ENCODE data around the gene B4GALNT4. TPM values are rescaled to one million over a fixed set of nuclear protein-coding genes. Genes with fewer than 3 reads are reported as not detected.
"Not testable (repeated sequence)": the region's sequence is repeated elsewhere in the genome, so short reads cannot be mapped to it uniquely, and the experiment has no call there.

Gene B4GALNT4
- total RNA-seq, 4 donors from 2014 or later = 2.5 to 12.0 (median 5.7) TPM

DNA sequence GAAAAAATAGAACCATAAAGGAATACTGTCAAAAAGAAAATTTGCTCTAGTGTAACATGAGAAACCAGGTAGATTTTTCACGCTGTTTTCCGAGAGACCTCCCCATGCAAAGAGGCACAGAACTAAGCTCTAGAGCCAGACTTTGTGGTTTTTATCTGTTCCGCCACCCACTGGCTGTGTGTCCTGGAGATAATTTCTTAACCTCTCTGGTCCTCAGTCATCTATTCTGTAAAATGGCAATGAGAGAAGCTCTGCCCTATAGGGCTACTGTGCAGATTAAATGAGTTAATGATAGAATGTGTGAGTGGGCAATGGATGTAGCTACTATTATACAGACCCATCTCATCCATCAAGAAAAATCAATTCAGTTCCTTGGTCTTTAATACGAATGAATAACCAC is 54.9 kb downstream of the B4GALNT4 start:
- no peak for DNase-seq (ENCODE audit: extremely low spot score)
- 85% methylated on average over 4 of the region's 4 CpGs for WGBS
- intact Hi-C loops (cut with DNase I) = no loop called here
- H3K4me1 ChIP-seq = peaks cover 0 to 6% (median 2%) of the 10 kb centered on the region in 4 donors
- no peak overlapping the region for H3K4me3 ChIP-seq
- H3K36me3 ChIP-seq = no peaks in the 10 kb centered on the region
- no peak overlapping the region for H3K27ac ChIP-seq (replicated peaks in 1 of 4)
- TF ChIP-seq POLR2AphosphoS5 (IDR thresholded peaks at IDR 0.05) (no peak), EP300 (IDR thresholded peaks at IDR 0.05) (no peak), POLR2A (IDR thresholded peaks at IDR 0.05; ENCODE audit: low read depth) (no peak)
- TF ChIP-seq, protein P1, sequence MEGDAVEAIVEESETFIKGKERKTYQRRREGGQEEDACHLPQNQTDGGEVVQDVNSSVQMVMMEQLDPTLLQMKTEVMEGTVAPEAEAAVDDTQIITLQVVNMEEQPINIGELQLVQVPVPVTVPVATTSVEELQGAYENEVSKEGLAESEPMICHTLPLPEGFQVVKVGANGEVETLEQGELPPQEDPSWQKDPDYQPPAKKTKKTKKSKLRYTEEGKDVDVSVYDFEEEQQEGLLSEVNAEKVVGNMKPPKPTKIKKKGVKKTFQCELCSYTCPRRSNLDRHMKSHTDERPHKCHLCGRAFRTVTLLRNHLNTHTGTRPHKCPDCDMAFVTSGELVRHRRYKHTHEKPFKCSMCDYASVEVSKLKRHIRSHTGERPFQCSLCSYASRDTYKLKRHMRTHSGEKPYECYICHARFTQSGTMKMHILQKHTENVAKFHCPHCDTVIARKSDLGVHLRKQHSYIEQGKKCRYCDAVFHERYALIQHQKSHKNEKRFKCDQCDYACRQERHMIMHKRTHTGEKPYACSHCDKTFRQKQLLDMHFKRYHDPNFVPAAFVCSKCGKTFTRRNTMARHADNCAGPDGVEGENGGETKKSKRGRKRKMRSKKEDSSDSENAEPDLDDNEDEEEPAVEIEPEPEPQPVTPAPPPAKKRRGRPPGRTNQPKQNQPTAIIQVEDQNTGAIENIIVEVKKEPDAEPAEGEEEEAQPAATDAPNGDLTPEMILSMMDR (IDR thresholded peaks at IDR 0.05) = no peak
- no peaks in the 10 kb centered on the region for H3K9me3 ChIP-seq
- peaks cover 0 to 67% (median 13%) of the 10 kb centered on the region in 4 donors for H3K27me3 ChIP-seq

DNA sequence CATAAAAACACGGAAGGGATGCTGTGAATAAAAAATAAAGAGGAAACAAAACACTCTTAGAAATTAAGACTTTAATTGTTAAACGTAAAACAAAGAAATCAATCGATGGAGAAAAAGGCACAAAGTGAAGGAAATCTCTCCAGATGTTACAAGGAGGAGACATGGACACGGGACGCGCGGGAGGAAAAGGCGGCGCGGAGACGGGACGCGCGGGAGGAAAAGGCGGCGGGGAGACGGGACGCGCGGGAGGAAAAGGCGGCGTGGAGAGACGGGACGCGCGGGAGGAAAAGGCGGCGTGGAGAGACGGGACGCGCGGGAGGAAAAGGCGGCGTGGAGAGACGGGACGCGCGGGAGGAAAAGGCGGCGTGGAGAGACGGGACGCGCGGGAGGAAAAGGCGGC is 55.5 kb downstream of the B4GALNT4 start:
- H3K4me3 ChIP-seq; intact Hi-C loops (cut with DNase I); H3K4me1 ChIP-seq; H3K27ac ChIP-seq (replicated peaks in 1 of 4); H3K36me3 ChIP-seq; DNase-seq (ENCODE audit: extremely low spot score); H3K9me3 ChIP-seq: not testable (repeated sequence)
- peaks cover 0 to 67% (median 10%) of the 10 kb centered on the region in 4 donors for H3K27me3 ChIP-seq
- WGBS = 56% methylated on average over 34 of the region's 45 CpGs

DNA sequence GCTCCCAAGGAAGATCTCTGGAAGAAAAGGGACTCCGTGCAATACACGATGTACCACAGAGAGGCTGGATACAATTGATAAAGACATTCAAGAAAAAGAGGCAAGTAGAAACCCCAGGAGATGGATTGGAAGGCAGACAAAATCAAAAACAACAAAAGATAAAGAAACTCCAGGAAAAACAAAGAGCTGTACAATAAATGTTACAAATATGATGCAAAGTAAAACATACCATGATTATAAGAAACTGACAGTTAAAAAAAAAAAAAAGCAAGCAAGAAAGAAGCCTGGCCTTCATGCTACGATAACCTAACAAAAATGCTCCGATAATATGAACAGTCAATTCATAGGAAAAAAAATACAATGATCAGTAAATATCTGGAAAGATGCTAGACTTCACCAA is 56.0 kb downstream of the B4GALNT4 start:
- TF ChIP-seq EP300 (IDR thresholded peaks at IDR 0.05) (no peak), POLR2A (IDR thresholded peaks at IDR 0.05; ENCODE audit: low read depth) (no peak)
- no peak for DNase-seq (ENCODE audit: extremely low spot score)
- H3K4me1 ChIP-seq = peaks cover 0 to 2% (median under 1%) of the 10 kb centered on the region in 4 donors
- H3K27me3 ChIP-seq = peaks cover 0 to 67% (median 5%) of the 10 kb centered on the region in 4 donors
- no peaks in the 10 kb centered on the region for H3K36me3 ChIP-seq
- WGBS = 61% methylated on average over 4 of the region's 4 CpGs
- H3K27ac ChIP-seq (replicated peaks in 1 of 4) = no peak overlapping the region
- no peaks in the 10 kb centered on the region for H3K9me3 ChIP-seq
- no peak overlapping the region for H3K4me3 ChIP-seq
- intact Hi-C loops (cut with DNase I) = no loop called here

DNA sequence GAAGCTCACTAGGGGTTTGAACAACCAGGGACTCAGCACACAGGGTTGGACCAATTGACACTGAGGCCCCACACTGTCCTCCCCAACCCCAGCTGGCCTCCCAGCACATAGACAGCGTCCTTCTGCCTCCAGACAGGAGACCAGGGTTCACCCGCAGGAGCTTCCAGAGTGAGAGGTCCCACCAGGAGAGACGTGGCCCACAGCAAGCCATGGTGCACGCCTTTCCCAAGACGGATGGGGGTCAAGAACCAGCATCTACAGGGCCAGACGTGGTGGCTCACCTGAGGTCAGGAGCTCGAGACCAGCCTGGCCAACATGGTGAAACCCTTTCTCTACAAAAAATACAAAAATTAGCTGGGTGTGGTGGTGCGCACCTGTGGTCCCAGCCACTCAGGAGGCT is 57.6 kb downstream of the B4GALNT4 start:
- TF ChIP-seq, protein P1 (IDR thresholded peaks at IDR 0.05) = no peak
- TF ChIP-seq POLR2A (IDR thresholded peaks at IDR 0.05; ENCODE audit: low read depth) = no peak
- no peaks in the 10 kb centered on the region for H3K4me1 ChIP-seq
- no peak overlapping the region for H3K27ac ChIP-seq (replicated peaks in 1 of 4)
- no peaks in the 10 kb centered on the region for H3K9me3 ChIP-seq
- H3K4me3 ChIP-seq = no peak overlapping the region
- H3K36me3 ChIP-seq = no peaks in the 10 kb centered on the region
- DNase-seq (ENCODE audit: extremely low spot score) = no peak
- 81% methylated on average over 8 of the region's 8 CpGs for WGBS
- intact Hi-C loops (cut with DNase I) = no loop called here
- peaks cover 0 to 69% (median 2%) of the 10 kb centered on the region in 4 donors for H3K27me3 ChIP-seq

DNA sequence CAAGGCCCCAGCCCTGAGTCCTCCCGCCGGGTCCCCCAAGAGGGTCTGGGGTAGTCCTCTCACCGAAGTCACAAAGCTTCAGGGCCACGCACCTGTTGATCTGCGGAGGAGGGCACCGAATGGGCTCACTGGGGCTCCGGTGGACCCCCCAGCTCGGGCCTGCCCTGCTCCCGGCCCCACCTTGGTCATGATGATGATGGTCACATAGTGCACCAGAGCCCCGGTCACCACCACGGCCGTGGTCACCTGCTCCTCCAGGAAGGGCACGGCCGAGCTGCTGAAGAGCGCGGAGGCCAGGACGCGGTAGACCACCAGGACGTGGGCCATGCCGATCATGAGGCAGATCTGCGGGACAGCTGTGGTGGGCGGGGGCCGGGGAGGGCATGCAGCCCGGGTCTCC is 59.0 kb downstream of the B4GALNT4 start:
- H3K9me3 ChIP-seq = no peaks in the 10 kb centered on the region
- H3K36me3 ChIP-seq = no peaks in the 10 kb centered on the region
- no peak overlapping the region for H3K4me3 ChIP-seq
- DNase-seq (ENCODE audit: extremely low spot score) = no peak
- WGBS = no CpG with 5 or more reads among the region's 24 CpGs
- H3K27ac ChIP-seq (replicated peaks in 1 of 4) = no peak overlapping the region
- intact Hi-C loops (cut with DNase I) = no loop called here
- peaks cover 0 to 71% (median 2%) of the 10 kb centered on the region in 4 donors for H3K27me3 ChIP-seq
- TF ChIP-seq POLR2A (IDR thresholded peaks at IDR 0.05; ENCODE audit: low read depth) (no peak), POLR2AphosphoS5 (IDR thresholded peaks at IDR 0.05) (no peak)
- TF ChIP-seq, protein P1 (IDR thresholded peaks at IDR 0.05) = no peak
- no peaks in the 10 kb centered on the region for H3K4me1 ChIP-seq

DNA sequence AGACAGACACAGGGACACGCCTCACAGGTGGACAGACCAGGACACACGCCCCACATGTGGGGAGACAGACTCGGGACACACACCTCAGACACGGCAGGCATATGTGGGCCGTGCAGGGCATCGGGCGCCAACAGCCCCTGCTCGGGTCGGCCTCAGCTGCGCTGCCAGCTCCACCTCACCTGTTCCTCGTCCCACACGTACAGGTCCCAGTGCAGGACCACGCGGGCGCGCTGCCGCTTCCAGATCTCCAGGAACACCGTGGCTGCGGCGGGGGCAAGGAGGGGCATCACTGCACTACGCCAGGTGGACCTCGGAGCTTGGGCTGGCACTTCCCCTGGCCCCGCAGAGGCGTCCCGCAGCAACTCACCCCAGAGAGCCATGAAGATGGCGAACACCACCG is 60.1 kb downstream of the B4GALNT4 start:
- intact Hi-C loops (cut with DNase I) = no loop called here
- Histone ChIP-seq H3K27ac (replicated peaks in 1 of 4) (no peak overlapping the region), H3K36me3 (no peaks in the 10 kb centered on the region), H3K9me3 (no peaks in the 10 kb centered on the region), H3K4me1 (no peaks in the 10 kb centered on the region), H3K27me3 (peaks cover 0 to 71% (median 0%) of the 10 kb centered on the region in 4 donors), H3K4me3 (no peak overlapping the region)
- TF ChIP-seq POLR2A (IDR thresholded peaks at IDR 0.05; ENCODE audit: low read depth) (no peak), EP300 (IDR thresholded peaks at IDR 0.05) (no peak), POLR2AphosphoS5 (IDR thresholded peaks at IDR 0.05) (no peak)
- TF ChIP-seq, protein P1 (IDR thresholded peaks at IDR 0.05) = no peak
- whole genome bisulfite sequencing = no CpG with 5 or more reads among the region's 27 CpGs
- no peak for DNase-seq (ENCODE audit: extremely low spot score)

All from esophagus muscularis mucosa (tissue), 4 donors.